Activated CD4-positive, alpha-beta T cell treated with anti-CD3 and anti-CD28 coated beads, Interleukin-2, amount 10 ng/mL, durations not matched to agents 7 days and 5 days (primary cell): ENCODE results near the gene OTOL1. TPM values are rescaled to one million over a fixed set of nuclear protein-coding genes. Genes with fewer than 3 reads are reported as not detected.
"Not testable (repeated sequence)": the region's sequence is repeated elsewhere in the genome, so short reads cannot be mapped to it uniquely, and the experiment has no call there.

Experiments
- CTCF ChIA-PET: fragments of 350-600 bp; sonication (Branson Sonifier 250); formaldehyde crosslinking; loops from one replicate; lab custom pipeline; 2021; ENCODE audit warnings: antibody characterized with exemption; lab: Charles Lee
- POLR2A ChIA-PET: fragments of 350-600 bp; sonication (Branson Sonifier 250); formaldehyde crosslinking; loops from one replicate; lab custom pipeline; 2021; ENCODE audit warnings: antibody characterized with exemption; lab: Charles Lee
- DNase-seq: peaks from one replicate; pipeline ENCODE4 v3.0.0-alpha.2; 2020
- H3K27ac Mint-ChIP-seq: one replicate; pipeline ENCODE4 v1.8.0; 2021; ENCODE audit warnings: mild to moderate bottlenecking, moderate library complexity, mixed read lengths
- H3K27me3 Mint-ChIP-seq: one replicate; pipeline ENCODE4 v1.8.0; 2021; ENCODE audit warnings: mixed read lengths
- H3K36me3 Mint-ChIP-seq: one replicate; pipeline ENCODE4 v1.8.0; 2021; ENCODE audit warnings: low read depth, mixed read lengths
- H3K4me1 Mint-ChIP-seq: one replicate; pipeline ENCODE4 v1.8.0; 2021; ENCODE audit warnings: mixed read lengths
- H3K4me3 Mint-ChIP-seq: one replicate; pipeline ENCODE4 v1.8.0; 2021; ENCODE audit warnings: mild to moderate bottlenecking, moderate library complexity, mixed read lengths
- H3K9me3 Mint-ChIP-seq: one replicate; pipeline ENCODE4 v1.8.0; 2021; ENCODE audit warnings: mixed read lengths
- total RNA-seq, 2 experiments: library from RNA; stranded (reverse); gene quantifications; one replicate each; pipeline ENCODE4 v1.2.3, GENCODE V29; 2021

The OTOL1 gene
- not detected for total RNA-seq

DNA sequence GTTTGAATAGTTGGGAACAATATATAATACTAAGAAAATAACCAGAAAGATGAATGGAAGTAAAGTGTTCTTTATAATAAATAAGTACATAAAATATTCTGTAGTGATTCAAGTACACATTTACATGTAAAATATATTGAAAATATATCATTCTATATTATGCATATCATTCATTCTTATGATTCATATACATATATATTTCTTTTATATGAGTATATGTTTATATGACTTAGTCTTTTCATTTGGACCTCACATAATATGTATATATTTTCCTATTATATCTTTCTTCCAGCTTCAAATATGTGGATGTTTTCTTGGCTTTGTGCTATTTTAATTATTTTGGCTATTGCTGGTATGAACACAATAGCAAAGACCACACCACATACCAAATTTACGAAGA is at the start of gene OTOL1:
Gene OTOL1 (plus strand): TSS at position 301 of the 400 bp plus-strand sequence. CDS start 0 bp downstream, at position 301.
- ChIA-PET POLR2A (no interaction called here), CTCF (no interaction called here)
- Mint-ChIP-seq H3K9me3 (no peaks in the 10 kb centered on the region), H3K36me3 (no peaks in the 10 kb centered on the region), H3K27me3 (peaks cover 7% of the 10 kb centered on the region), H3K4me3 (no peak within 1 kb of the TSS), H3K27ac (no peak within 1 kb of the TSS), H3K4me1 (no peaks in the 10 kb centered on the region)
- no peak for DNase-seq

DNA sequence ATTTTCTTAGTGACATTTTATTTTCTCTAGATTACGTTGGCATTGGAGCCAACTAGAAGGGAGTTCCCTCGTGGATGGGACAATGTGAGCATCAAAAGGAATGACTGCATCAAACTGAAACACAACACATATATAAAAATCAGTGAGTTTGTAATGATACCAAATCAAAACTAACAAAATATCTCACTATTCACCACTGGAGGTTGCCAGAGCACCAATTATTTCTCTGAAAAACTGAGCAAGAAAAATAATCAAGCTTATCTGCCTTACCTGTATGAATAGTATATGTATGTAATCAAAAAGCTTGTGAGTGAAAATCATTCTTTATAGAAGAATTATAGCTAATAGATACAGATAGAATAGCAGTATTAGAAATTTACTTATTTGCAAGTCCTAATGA is 46.8 kb upstream of the OTOL1 start:
- Mint-ChIP-seq H3K4me1 (no peaks in the 10 kb centered on the region), H3K4me3 (no peak overlapping the region), H3K27ac (no peak overlapping the region), H3K9me3 (no peaks in the 10 kb centered on the region), H3K36me3 (no peaks in the 10 kb centered on the region), H3K27me3 (peaks cover 2% of the 10 kb centered on the region)
- CTCF ChIA-PET: no interaction called here
- no peak for DNase-seq
- POLR2A ChIA-PET: interaction anchor here (0.6 kb wide), 1 partner anchor 638 kb away, joined by 4 read pairs; no protein-coding TSS in a partner anchor

DNA sequence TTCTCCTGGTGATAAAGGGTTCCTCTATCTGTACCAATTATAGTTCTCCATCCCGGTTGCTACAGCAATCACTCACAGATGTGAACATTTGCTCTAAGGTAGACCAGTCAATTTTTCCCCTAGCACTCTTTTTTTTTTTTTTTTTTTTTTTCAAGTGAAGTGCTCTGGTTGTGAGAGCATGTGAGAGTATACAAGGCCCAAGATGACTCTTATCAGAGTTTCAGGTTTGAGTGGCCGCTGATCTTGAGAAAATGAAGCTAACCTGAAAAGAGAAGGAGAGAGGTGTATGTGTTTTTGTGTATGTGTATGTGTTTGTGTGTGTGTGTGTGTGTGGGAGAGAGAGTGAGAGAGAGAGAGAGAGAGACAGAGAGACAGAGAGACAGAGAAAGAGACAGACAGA is 44.4 kb upstream of the OTOL1 start:
- H3K27ac Mint-ChIP-seq: no peak overlapping the region
- H3K4me1 Mint-ChIP-seq: no peaks in the 10 kb centered on the region
- POLR2A ChIA-PET: no interaction called here
- no peaks in the 10 kb centered on the region for H3K36me3 Mint-ChIP-seq
- peaks cover 2% of the 10 kb centered on the region for H3K27me3 Mint-ChIP-seq
- DNase-seq: no peak
- H3K4me3 Mint-ChIP-seq: no peak overlapping the region
- CTCF ChIA-PET: interaction anchor here (0.6 kb wide), 1 partner anchor 1334 kb away, joined by 3 read pairs; no protein-coding TSS in a partner anchor
- no peaks in the 10 kb centered on the region for H3K9me3 Mint-ChIP-seq

DNA sequence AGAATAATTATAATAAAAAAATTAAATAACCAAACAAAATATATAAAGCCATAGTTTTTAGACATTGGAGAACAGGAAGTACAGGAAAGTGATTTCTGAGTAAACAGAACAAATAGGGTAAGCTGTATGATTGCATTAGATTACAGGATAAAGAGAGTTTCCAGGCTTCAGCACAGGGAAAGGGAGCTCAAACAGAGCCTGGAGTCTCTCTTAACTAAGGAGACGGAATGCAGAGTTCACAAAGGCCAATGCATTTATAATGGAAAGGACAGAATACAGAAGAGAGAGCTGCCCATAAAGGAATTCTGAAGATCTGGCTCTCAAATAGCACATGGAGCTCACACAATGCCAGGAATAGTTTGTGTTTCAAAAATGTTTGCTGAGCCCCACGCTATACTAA is 42.0 kb upstream of the OTOL1 start:
- H3K9me3 Mint-ChIP-seq: no peaks in the 10 kb centered on the region
- no peak overlapping the region for H3K4me3 Mint-ChIP-seq
- no peak overlapping the region for H3K27ac Mint-ChIP-seq
- ChIA-PET POLR2A (no interaction called here), CTCF (no interaction called here)
- no peaks in the 10 kb centered on the region for H3K36me3 Mint-ChIP-seq
- no peak for DNase-seq
- H3K4me1 Mint-ChIP-seq: no peaks in the 10 kb centered on the region
- peaks cover 2% of the 10 kb centered on the region for H3K27me3 Mint-ChIP-seq

DNA sequence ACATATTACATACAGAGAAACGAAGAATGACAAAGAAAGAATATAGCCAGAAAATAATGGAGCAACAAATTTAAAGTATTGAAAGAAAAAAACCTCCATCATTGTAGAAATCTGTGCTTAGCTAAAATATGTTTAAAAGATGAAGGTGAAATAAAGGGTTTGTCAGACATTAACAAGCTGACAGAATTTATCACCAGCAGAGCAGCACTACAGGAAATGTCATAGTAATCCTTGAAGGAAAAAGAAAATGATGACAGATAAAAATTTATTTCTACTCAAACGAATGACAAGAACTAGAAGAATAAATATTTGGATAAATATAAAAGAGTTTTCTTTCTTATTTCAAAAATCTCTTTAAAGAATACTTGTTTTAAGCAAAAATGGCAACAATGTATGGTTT is 40.6 kb upstream of the OTOL1 start:
- peaks cover 2% of the 10 kb centered on the region for H3K27me3 Mint-ChIP-seq
- H3K27ac Mint-ChIP-seq: no peak overlapping the region
- no peaks in the 10 kb centered on the region for H3K4me1 Mint-ChIP-seq
- POLR2A ChIA-PET: no interaction called here
- no peaks in the 10 kb centered on the region for H3K9me3 Mint-ChIP-seq
- CTCF ChIA-PET: no interaction called here
- no peak overlapping the region for H3K4me3 Mint-ChIP-seq
- H3K36me3 Mint-ChIP-seq: no peaks in the 10 kb centered on the region
- no peak for DNase-seq

DNA sequence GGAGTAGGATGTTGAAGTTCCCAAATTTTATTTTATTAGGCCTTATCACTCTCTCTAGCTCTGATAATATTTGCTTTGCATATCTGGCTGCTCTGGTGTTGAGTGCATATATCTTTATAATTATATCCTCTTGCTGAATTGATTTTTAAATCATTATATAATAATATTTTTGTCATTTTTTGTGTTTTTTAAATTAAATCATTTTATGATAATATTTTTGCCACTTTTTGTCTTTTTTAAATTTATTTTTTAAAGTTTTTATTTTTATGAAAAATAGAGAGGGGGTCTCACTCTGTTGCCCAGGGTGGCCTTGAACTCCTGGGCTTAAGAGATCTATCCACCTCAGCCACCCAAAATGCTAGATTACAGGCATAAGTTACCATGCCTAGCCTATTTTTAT is 34.5 kb upstream of the OTOL1 start:
- H3K4me3 Mint-ChIP-seq: no peak overlapping the region
- no peaks in the 10 kb centered on the region for H3K4me1 Mint-ChIP-seq
- no peaks in the 10 kb centered on the region for H3K27me3 Mint-ChIP-seq
- DNase-seq: no peak
- peaks cover 3% of the 10 kb centered on the region for H3K9me3 Mint-ChIP-seq
- H3K27ac Mint-ChIP-seq: no peak overlapping the region
- CTCF ChIA-PET: no interaction called here
- H3K36me3 Mint-ChIP-seq: no peaks in the 10 kb centered on the region
- POLR2A ChIA-PET: no interaction called here

DNA sequence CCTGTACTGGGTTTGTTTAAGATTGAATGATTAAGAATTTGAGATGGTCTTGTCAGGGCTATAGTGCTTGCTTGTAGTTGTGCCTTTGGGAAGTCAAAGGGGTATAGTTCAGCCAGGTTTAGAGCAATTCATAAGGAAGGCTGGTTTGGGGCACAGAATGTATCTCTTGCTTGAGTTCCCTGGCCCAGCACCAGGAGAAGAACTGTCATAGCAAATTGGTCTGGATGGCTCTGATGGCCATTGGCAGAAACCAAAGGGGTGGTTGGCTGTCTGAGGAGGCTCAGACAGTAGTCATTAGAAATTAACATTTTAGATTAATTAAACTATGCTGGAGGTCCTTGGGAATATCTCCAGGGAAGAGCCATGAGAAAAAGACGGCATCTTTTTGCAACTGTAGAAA is 25.4 kb upstream of the OTOL1 start:
- DNase-seq: no peak
- no peaks in the 10 kb centered on the region for H3K4me1 Mint-ChIP-seq
- H3K27me3 Mint-ChIP-seq: peaks cover 2% of the 10 kb centered on the region
- no peak overlapping the region for H3K4me3 Mint-ChIP-seq
- ChIA-PET CTCF (no interaction called here), POLR2A (no interaction called here)
- H3K27ac Mint-ChIP-seq: no peak overlapping the region
- no peaks in the 10 kb centered on the region for H3K36me3 Mint-ChIP-seq
- H3K9me3 Mint-ChIP-seq: no peaks in the 10 kb centered on the region

DNA sequence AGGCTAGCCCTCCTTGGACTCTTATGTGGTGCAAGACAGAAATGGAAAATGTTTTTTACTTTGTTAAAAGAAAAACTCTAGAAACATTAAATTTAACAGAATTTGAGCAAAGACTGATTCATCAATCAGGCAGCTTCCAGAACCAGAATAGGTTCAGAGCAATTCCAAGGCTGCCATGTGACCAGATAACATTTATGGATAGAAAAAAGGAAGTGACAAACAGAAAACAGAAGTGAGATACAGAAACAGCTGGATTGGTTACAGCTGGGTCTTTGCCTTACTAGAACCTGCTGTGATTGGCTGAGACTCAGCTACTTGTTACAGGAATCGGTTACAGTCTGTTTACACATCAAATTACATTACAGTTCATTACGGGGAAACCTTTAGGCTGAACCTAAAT is 22.5 kb upstream of the OTOL1 start:
- Mint-ChIP-seq H3K4me3 (no peak overlapping the region), H3K4me1 (no peaks in the 10 kb centered on the region), H3K9me3 (no peaks in the 10 kb centered on the region), H3K27me3 (peaks cover 2% of the 10 kb centered on the region), H3K27ac (no peak overlapping the region), H3K36me3 (no peaks in the 10 kb centered on the region)
- ChIA-PET POLR2A (no interaction called here), CTCF (no interaction called here)
- no peak for DNase-seq

DNA sequence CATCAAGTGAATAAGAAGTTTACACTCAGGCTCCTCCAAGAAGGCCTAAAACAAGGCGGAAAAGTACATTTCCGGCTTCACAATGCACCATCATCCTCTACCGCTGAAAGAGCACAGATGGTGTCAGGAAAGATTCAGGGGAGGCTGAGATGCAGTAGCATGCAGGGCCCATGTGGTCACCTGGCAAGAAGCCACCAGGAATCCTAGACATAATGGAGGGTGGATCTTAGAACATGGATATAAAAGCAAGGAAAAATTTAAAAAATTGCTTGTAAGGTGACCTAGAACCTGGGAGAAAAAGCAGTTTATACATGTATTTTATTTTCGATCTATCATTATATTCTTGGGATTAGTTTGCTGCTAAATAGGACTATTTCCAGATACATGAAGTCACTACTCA is 21.9 kb upstream of the OTOL1 start:
- no peaks in the 10 kb centered on the region for H3K36me3 Mint-ChIP-seq
- ChIA-PET CTCF (no interaction called here), POLR2A (no interaction called here)
- H3K27ac Mint-ChIP-seq: no peak overlapping the region
- DNase-seq: no peak
- H3K4me1 Mint-ChIP-seq: no peaks in the 10 kb centered on the region
- H3K9me3 Mint-ChIP-seq: no peaks in the 10 kb centered on the region
- H3K27me3 Mint-ChIP-seq: peaks cover 2% of the 10 kb centered on the region
- H3K4me3 Mint-ChIP-seq: no peak overlapping the region

DNA sequence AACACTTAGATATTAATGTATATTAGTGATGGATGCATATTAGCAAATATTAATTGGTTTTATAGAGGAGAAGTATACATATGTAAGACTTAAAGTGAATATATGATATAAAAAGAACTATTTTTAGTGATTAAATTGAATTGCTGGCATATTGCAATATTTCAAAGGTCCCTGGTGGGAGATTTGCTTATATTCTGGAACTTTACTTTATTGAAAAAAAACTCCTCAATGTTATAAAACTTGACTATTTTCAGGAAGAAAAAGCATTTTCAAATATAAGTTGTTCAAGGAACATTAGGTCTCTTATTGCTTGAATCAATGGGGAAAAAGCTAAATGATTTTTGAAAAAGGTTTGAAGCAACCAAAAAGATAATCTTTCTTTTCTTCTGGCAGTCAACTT is 21.4 kb upstream of the OTOL1 start:
- Mint-ChIP-seq H3K4me1 (no peaks in the 10 kb centered on the region), H3K9me3 (no peaks in the 10 kb centered on the region), H3K4me3 (no peak overlapping the region), H3K27ac (no peak overlapping the region), H3K27me3 (peaks cover 2% of the 10 kb centered on the region), H3K36me3 (no peaks in the 10 kb centered on the region)
- ChIA-PET CTCF (no interaction called here), POLR2A (no interaction called here)
- no peak for DNase-seq

DNA sequence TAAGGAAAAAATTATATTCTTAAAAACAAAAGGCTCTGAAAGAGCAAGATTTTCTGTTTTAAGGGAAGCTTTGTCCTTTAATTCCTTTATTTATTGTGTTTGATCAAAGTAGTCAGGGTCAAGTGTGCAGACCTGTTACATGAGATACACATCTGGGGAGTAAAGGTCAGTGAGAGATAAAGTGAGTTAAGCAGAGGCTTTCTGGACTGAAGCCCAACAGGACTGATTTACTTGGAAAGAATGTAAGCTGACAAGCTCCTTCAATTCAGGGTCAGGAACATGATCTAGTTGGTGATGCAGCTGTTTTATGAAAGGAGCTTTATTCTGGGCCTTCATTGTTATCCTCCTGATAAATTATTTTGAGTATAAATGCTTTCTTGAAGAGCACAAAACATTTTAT is 20.7 kb upstream of the OTOL1 start:
- H3K27ac Mint-ChIP-seq: no peak overlapping the region
- no peaks in the 10 kb centered on the region for H3K4me1 Mint-ChIP-seq
- no peaks in the 10 kb centered on the region for H3K9me3 Mint-ChIP-seq
- no peaks in the 10 kb centered on the region for H3K36me3 Mint-ChIP-seq
- CTCF ChIA-PET: no interaction called here
- H3K27me3 Mint-ChIP-seq: peaks cover 2% of the 10 kb centered on the region
- DNase-seq: no peak
- no peak overlapping the region for H3K4me3 Mint-ChIP-seq
- POLR2A ChIA-PET: no interaction called here

DNA sequence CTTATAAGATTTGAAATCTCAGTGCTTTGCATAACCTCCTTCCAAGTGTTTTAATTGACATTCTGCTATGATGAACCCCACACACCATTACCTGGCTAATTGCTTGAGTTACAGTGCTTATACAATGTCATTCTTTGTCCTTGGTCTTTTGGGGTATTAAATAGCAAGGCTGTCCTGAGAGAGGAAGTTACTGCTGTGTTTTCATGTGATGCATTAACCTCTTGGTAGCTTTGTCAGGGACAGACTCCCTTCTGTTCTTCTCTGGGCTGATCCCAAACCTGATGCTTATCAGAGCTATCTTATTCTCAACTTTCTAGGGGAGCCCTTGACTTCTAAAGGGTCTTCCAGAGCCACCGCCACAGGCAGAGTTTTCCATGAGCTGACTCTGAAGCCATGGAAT is 12.4 kb upstream of the OTOL1 start:
- Mint-ChIP-seq H3K27me3 (peaks cover 6% of the 10 kb centered on the region), H3K36me3 (no peaks in the 10 kb centered on the region), H3K9me3 (no peaks in the 10 kb centered on the region), H3K4me1 (no peaks in the 10 kb centered on the region), H3K27ac (no peak overlapping the region), H3K4me3 (no peak overlapping the region)
- CTCF ChIA-PET: no interaction called here
- POLR2A ChIA-PET: no interaction called here
- DNase-seq: no peak

DNA sequence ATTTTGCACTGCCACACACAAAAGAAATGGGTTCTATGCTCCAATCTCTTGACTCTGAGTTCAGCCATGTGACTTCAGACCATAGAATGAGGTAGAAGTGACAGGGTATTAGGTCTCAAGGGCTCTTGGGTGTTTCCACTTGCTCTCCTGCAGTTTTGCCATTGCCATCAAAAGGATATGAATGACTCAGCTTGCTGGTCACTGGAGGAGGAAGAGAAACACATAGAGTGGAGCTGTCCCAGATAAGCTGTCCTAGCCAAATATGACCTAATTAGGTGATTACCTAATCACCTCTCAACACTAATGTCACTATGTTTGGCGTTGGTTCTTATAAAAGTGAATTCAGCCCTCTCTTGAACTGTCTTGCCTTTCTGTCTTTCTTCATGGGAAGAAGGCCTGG is 8.3 kb upstream of the OTOL1 start:
- H3K27me3 Mint-ChIP-seq, POLR2A ChIA-PET, H3K36me3 Mint-ChIP-seq, CTCF ChIA-PET, DNase-seq, H3K27ac Mint-ChIP-seq, H3K4me1 Mint-ChIP-seq, H3K4me3 Mint-ChIP-seq, H3K9me3 Mint-ChIP-seq: not testable (repeated sequence)

DNA sequence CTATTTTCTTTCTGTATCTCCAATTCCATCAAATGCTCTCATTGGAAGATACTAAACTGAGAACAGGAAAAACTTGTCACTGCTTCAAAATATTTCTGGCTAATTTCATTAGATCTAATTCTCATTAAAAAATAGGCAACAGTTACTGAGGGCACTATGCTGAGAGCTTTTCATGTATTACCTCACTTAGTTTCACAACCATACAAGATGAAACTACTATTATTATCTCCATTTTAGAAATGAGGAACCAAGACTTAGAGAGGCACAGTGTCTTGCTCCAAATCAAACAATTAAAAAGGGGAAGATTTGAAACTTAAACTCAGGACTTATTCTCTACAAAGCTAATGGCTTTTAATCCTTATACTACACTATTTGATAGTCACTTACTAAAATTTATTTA is 7.2 kb upstream of the OTOL1 start:
- H3K4me1 Mint-ChIP-seq: no peaks in the 10 kb centered on the region
- POLR2A ChIA-PET: no interaction called here

More for the DNA sequence above, 7.2 kb upstream of the OTOL1 start:
- Mint-ChIP-seq H3K27ac (no peak overlapping the region), H3K27me3 (peaks cover 7% of the 10 kb centered on the region), H3K9me3 (no peaks in the 10 kb centered on the region), H3K4me3 (no peak overlapping the region), H3K36me3 (no peaks in the 10 kb centered on the region)
- DNase-seq: no peak
- CTCF ChIA-PET: no interaction called here
